ENCODE results near the gene CCDC34.
"Not testable (repeated sequence)": the region's sequence is repeated elsewhere in the genome, so short reads cannot be mapped to it uniquely, and the experiment has no call there.

CCDC34 gene

GRCh38 chr11:27321340-27321739 lies 41.7 kb downstream of the CCDC34 start:
- not testable (repeated sequence) for DNase-seq

- no peak for DNase-seq
Measured at GRCh38 chr11:27319072-27319471, 43.9 kb downstream of the CCDC34 start.

GRCh38 chr11:27317751-27318150 lies 45.3 kb downstream of the CCDC34 start:
- no peak for DNase-seq

GRCh38 chr11:27315836-27316235 lies 47.2 kb downstream of the CCDC34 start:
- no peak for DNase-seq

GRCh38 chr11:27313157-27313821 lies 49.7 kb downstream of the CCDC34 start:
- no peak for DNase-seq

- no peak for DNase-seq
Measured at GRCh38 chr11:27312110-27312509, 50.9 kb downstream of the CCDC34 start.

- DNase-seq = no peak
Measured at GRCh38 chr11:27310707-27311106, 52.3 kb downstream of the CCDC34 start.

- DNase-seq = no peak
Measured at GRCh38 chr11:27310182-27310581, 52.8 kb downstream of the CCDC34 start.

- no peak for DNase-seq
Measured at GRCh38 chr11:27309046-27309445, 54.0 kb downstream of the CCDC34 start.

- no peak for DNase-seq
Measured at GRCh38 chr11:27307232-27307631, 55.8 kb downstream of the CCDC34 start.

- DNase-seq = no peak
Measured at GRCh38 chr11:27305751-27306150, 57.3 kb downstream of the CCDC34 start.

GRCh38 chr11:27304514-27304913 lies 58.5 kb downstream of the CCDC34 start:
- no peak for DNase-seq

GRCh38 chr11:27303903-27304302 lies 59.1 kb downstream of the CCDC34 start:
- no peak for DNase-seq

GRCh38 chr11:27300974-27301373 lies 62.0 kb downstream of the CCDC34 start:
- no peak for DNase-seq

GRCh38 chr11:27297616-27298015 lies 65.4 kb downstream of the CCDC34 start:
- no peak for DNase-seq

- peak; percentile 45 for DNase-seq
Measured at GRCh38 chr11:27296497-27296896, 66.5 kb downstream of the CCDC34 start.

- DNase-seq = no peak
Measured at GRCh38 chr11:27295928-27296327, 67.1 kb downstream of the CCDC34 start.

- DNase-seq = no peak
Measured at GRCh38 chr11:27294654-27295053, 68.4 kb downstream of the CCDC34 start.

GRCh38 chr11:27293515-27294417 lies 69.2 kb downstream of the CCDC34 start:
- DNase-seq = no peak

- no peak for DNase-seq
Measured at GRCh38 chr11:27292637-27293010, 70.4 kb downstream of the CCDC34 start.

- no peak for DNase-seq
Measured at GRCh38 chr11:27291954-27292636, 70.9 kb downstream of the CCDC34 start.

- no peak for DNase-seq
Measured at GRCh38 chr11:27291302-27291889, 71.6 kb downstream of the CCDC34 start.

All from NCI-H1436 (cell line).